Measurements from ENCODE around the gene TBCK. TPM values are rescaled to one million over a fixed set of nuclear protein-coding genes. Genes with fewer than 3 reads are reported as not detected.

TBCK gene
- total and polyA plus RNA-seq, 5 experiments from 2014 or later: 20.7 to 65.1 (median 32.5) TPM

DNA sequence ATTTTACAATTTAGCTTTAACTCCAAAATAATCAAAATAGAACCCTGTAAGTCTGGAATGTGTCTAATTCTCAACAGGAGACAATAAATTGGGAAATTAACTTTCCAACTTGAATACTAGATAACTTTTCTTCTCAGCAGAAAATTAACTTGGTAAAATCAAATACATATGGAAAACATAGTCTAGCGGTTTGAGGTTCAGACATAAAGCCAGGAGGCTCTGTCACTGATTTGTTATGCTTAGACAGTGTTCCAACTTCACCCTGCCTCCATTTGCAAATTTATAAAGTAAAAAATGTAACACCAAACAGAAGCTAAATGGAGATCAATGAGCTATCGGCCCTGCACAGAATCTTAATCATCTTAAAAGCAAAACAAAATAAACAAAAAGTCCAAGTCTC lies 46.3 kb downstream of the TBCK start:
- POLR2A ChIA-PET: no interaction called here
- peaks cover 4 to 7% (median 6%) of the 10 kb centered on the region in 4 donors for H3K4me1 Mint-ChIP-seq
- DNase-seq: no peak
- H3K27ac Mint-ChIP-seq: no peak overlapping the region
- no peaks in the 10 kb centered on the region for H3K27me3 Mint-ChIP-seq
- no peak for ATAC-seq
- H3K36me3 Mint-ChIP-seq: peaks cover 0 to 15% (median 12%) of the 10 kb centered on the region in 3 donors
- H3K9me3 Mint-ChIP-seq: no peaks in the 10 kb centered on the region
- H3K4me3 Mint-ChIP-seq: no peak overlapping the region

DNA sequence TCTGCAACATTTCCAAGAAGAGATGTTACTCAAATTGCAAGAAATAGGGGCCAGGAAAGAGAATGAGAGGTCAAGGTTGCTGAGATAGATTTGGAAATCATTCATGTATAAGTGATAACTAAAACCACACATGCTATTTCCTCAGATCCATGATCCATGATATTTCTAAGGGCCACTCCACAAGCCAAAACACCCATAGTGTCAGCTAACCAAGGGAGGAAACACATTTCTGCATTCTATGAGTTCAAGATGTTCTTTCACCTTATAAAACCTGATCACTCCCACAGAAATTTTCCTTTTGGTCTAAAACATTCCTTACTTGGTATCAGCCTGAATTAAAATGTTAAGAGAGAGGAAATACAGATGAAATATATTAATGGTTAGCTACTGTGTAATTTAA lies 47.2 kb downstream of the TBCK start:
- Mint-ChIP-seq H3K4me3 (no peak overlapping the region), H3K4me1 (peaks cover 0 to 6% (median 1%) of the 10 kb centered on the region in 4 donors), H3K36me3 (peaks cover 0 to 10% (median 6%) of the 10 kb centered on the region in 3 donors), H3K9me3 (no peaks in the 10 kb centered on the region), H3K27ac (no peak overlapping the region), H3K27me3 (no peaks in the 10 kb centered on the region)
- DNase-seq (no peak), ATAC-seq (no peak)
- POLR2A ChIA-PET: no interaction called here

- Mint-ChIP-seq H3K36me3 (peaks cover 0 to 12% (median 2%) of the 10 kb centered on the region in 3 donors), H3K27me3 (no peaks in the 10 kb centered on the region), H3K27ac (peak overlapping the region in 1 of 10 donors; percentile 47), H3K4me1 (peaks cover 0 to 6% (median 2%) of the 10 kb centered on the region in 4 donors), H3K9me3 (no peaks in the 10 kb centered on the region), H3K4me3 (no peak overlapping the region)
- POLR2A ChIA-PET: no interaction called here
- DNase-seq (peak in 2 of 10 donors; percentile 1 to 10), ATAC-seq (no peak)
Measured at GRCh38 chr4:106266201-106266600, 49.8 kb downstream of the TBCK start.

- H3K4me3 Mint-ChIP-seq: no peak overlapping the region
Measured at GRCh38 chr4:106264331-106264728, 51.7 kb downstream of the TBCK start.

GRCh38 chr4:106263594-106264330 lies 52.2 kb downstream of the TBCK start:
- Mint-ChIP-seq H3K27ac (peak overlapping the region in 1 of 10 donors; percentile 0), H3K9me3 (no peaks in the 10 kb centered on the region), H3K27me3 (no peaks in the 10 kb centered on the region), H3K4me1 (peaks cover 0 to 5% (median under 1%) of the 10 kb centered on the region in 4 donors), H3K36me3 (peaks cover 0 to 19% (median 2%) of the 10 kb centered on the region in 3 donors), H3K4me3 (no peak overlapping the region)
- POLR2A ChIA-PET: no interaction called here
- ATAC-seq: no peak
- no peak for DNase-seq

More at GRCh38 chr4:106264331-106264728, 51.7 kb downstream of the TBCK start:
- DNase-seq (no peak), ATAC-seq (no peak)
- peaks cover 0 to 16% (median 2%) of the 10 kb centered on the region in 3 donors for H3K36me3 Mint-ChIP-seq
- H3K9me3 Mint-ChIP-seq: no peaks in the 10 kb centered on the region
- H3K4me1 Mint-ChIP-seq: peaks cover 0 to 5% (median 1%) of the 10 kb centered on the region in 4 donors
- H3K27ac Mint-ChIP-seq: peak overlapping the region in 1 of 10 donors; percentile 0
- POLR2A ChIA-PET: no interaction called here
- no peaks in the 10 kb centered on the region for H3K27me3 Mint-ChIP-seq

- peaks cover 0 to 28% (median 2%) of the 10 kb centered on the region in 3 donors for H3K36me3 Mint-ChIP-seq
- H3K27me3 Mint-ChIP-seq: no peaks in the 10 kb centered on the region
- H3K9me3 Mint-ChIP-seq: no peaks in the 10 kb centered on the region
- H3K4me1 Mint-ChIP-seq: peaks cover 0 to 3% (median under 1%) of the 10 kb centered on the region in 4 donors
- POLR2A ChIA-PET: no interaction called here
- no peak for DNase-seq
- no peak for ATAC-seq
- no peak overlapping the region for H3K27ac Mint-ChIP-seq
- H3K4me3 Mint-ChIP-seq: no peak overlapping the region
Measured at GRCh38 chr4:106261980-106262379, 54.0 kb downstream of the TBCK start.

DNA sequence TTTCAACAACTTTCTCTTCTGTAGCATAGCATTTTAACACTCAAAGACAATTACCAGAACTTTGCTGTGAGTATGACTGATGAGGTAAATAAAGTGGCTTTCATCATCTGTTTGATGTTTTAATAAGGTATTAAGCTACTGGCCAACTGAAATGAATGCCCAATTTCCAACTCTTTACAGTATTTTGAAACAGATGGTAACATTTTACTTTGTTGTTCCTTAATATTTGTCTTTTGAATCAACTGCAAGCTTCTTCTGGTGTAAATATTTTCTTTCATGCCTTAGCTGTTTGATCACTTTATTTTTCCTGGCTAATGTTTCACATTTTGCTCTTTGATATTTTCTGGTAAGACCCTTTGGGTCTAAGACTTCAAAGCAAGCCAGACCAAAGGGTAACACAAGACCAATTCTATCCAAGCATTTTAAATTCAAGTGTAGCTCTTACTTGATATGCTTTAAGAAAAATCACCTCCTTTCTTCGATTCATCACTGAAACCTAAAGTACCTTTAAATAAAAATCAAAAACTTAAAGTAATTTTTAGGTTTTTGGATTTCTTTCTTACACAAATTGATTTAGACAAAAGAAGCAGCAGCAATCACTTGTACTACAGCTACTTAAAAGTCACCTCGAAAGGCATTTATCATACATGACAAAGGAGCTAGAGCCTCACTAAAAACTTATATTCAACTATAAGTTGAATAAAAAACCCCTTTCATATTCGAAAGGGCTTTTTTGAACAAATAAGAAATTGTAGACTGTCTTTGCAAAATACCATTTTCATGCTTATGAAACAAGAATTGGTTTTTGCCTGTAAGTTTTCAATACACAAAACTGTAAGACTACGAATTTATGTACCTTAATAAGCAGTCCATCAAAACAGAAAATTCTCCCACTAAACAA lies 57.6 kb downstream of the TBCK start:
- H3K4me3 Mint-ChIP-seq: no peak overlapping the region
- no peaks in the 10 kb centered on the region for H3K27me3 Mint-ChIP-seq
- ATAC-seq (no peak), DNase-seq (no peak)
- no peaks in the 10 kb centered on the region for H3K9me3 Mint-ChIP-seq
- POLR2A ChIA-PET: no interaction called here
- H3K27ac Mint-ChIP-seq: no peak overlapping the region
- H3K36me3 Mint-ChIP-seq: peaks cover 0 to 47% (median 5%) of the 10 kb centered on the region in 3 donors
- peaks cover 0 to 1% (median 0%) of the 10 kb centered on the region in 4 donors for H3K4me1 Mint-ChIP-seq

- no peaks in the 10 kb centered on the region for H3K9me3 Mint-ChIP-seq
- DNase-seq: no peak
- H3K27me3 Mint-ChIP-seq: no peaks in the 10 kb centered on the region
- H3K27ac Mint-ChIP-seq: no peak overlapping the region
- ATAC-seq: no peak
- POLR2A ChIA-PET: no interaction called here
- H3K4me3 Mint-ChIP-seq: no peak overlapping the region
- H3K4me1 Mint-ChIP-seq: no peaks in the 10 kb centered on the region
- peaks cover 0 to 47% (median 5%) of the 10 kb centered on the region in 3 donors for H3K36me3 Mint-ChIP-seq
Measured at GRCh38 chr4:106256190-106256589, 59.8 kb downstream of the TBCK start.

DNA sequence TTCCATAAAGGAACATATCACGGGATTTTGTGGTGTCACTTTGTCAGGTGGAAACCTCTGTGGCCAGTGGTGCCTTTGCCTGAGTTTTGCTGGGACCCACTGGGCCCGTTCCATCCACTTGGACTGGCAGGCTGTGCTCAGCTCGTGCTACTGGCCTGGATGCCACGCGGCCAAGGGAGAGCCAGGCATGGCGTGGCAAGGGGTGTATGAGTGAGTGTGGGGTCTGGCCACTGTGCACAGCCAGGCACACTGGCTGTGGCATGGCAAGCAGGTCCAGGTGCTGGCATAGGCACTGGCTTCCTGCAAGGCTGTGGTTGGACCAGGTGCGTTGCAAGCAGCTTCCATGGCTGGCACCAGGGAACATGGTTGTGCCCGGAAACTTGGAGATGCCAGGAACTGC lies 60.8 kb downstream of the TBCK start:
- no peak overlapping the region for H3K4me3 Mint-ChIP-seq
- DNase-seq (no peak), ATAC-seq (no peak)
- no peaks in the 10 kb centered on the region for H3K9me3 Mint-ChIP-seq
- H3K27me3 Mint-ChIP-seq: no peaks in the 10 kb centered on the region
- peaks cover 0 to 54% (median 5%) of the 10 kb centered on the region in 3 donors for H3K36me3 Mint-ChIP-seq
- no peaks in the 10 kb centered on the region for H3K4me1 Mint-ChIP-seq
- POLR2A ChIA-PET: no interaction called here
- H3K27ac Mint-ChIP-seq: peak overlapping the region in 1 of 10 donors; percentile 18

GRCh38 chr4:106253364-106254129 lies 62.5 kb downstream of the TBCK start:
- peaks cover 0 to 63% (median 7%) of the 10 kb centered on the region in 3 donors for H3K36me3 Mint-ChIP-seq
- H3K9me3 Mint-ChIP-seq: no peaks in the 10 kb centered on the region
- POLR2A ChIA-PET: no interaction called here
- DNase-seq (no peak), ATAC-seq (no peak)
- no peak overlapping the region for H3K27ac Mint-ChIP-seq
- no peaks in the 10 kb centered on the region for H3K27me3 Mint-ChIP-seq
- no peak overlapping the region for H3K4me3 Mint-ChIP-seq
- no peaks in the 10 kb centered on the region for H3K4me1 Mint-ChIP-seq

DNA sequence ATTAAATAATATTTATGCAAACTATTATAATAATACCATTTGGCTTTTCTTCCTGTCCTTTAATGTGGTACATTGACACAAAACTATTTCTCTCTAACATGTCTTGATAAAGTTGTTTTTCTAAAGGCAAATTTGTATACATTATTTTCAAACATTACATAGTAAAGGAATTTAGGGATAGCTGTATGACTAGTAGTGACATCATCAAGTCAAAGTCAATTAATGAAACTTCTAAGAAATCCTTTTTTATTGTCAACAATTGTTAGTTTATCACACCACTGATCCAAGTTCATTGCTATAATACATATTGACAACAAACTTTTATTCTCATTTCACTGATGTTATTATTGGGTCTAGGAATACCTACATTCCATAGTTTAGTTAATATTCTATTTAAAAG lies 68.4 kb downstream of the TBCK start:
- Mint-ChIP-seq H3K9me3 (no peaks in the 10 kb centered on the region), H3K27me3 (no peaks in the 10 kb centered on the region), H3K36me3 (peaks cover 5 to 67% (median 34%) of the 10 kb centered on the region in 3 donors), H3K4me1 (no peaks in the 10 kb centered on the region), H3K4me3 (no peak overlapping the region), H3K27ac (no peak overlapping the region)
- POLR2A ChIA-PET: no interaction called here
- no peak for DNase-seq
- no peak for ATAC-seq

DNA sequence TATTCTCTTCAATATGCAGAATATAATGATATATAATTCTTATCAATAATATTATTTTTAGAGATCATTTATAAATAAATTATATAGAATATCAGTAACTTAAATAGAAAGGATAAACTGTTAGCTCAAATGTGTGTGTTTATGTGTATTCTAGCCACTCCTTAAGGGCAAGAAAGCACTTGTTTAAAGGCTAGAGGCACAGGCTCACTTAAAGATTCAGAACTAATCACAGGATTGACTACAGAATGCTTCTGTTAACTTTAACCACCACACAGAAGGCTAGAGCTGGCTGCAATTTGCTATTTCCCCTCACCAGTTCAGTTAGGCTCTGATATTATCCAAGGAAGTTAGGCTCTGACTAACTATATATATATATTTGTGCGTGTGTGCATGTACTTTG lies 69.6 kb downstream of the TBCK start:
- Mint-ChIP-seq H3K9me3 (no peaks in the 10 kb centered on the region), H3K36me3 (peaks cover 5 to 70% (median 34%) of the 10 kb centered on the region in 3 donors), H3K4me1 (no peaks in the 10 kb centered on the region), H3K27ac (no peak overlapping the region), H3K27me3 (no peaks in the 10 kb centered on the region), H3K4me3 (no peak overlapping the region)
- POLR2A ChIA-PET: no interaction called here
- DNase-seq: no peak
- no peak for ATAC-seq
